GM21423 (cell line): ENCODE data around the gene PRKAR1A.
"Not testable (repeated sequence)": the region's sequence is repeated elsewhere in the genome, so short reads cannot be mapped to it uniquely, and the experiment has no call there.

ENCODE experiments used
- ATAC-seq: cut with Tn5 transposase; IDR thresholded peaks from one replicate; pipeline ENCODE4 v1.9.1; 2021; ENCODE audit warnings: mild to moderate bottlenecking, moderate library complexity; ENCODE audit not compliant: unreplicated experiment

Gene PRKAR1A

DNA sequence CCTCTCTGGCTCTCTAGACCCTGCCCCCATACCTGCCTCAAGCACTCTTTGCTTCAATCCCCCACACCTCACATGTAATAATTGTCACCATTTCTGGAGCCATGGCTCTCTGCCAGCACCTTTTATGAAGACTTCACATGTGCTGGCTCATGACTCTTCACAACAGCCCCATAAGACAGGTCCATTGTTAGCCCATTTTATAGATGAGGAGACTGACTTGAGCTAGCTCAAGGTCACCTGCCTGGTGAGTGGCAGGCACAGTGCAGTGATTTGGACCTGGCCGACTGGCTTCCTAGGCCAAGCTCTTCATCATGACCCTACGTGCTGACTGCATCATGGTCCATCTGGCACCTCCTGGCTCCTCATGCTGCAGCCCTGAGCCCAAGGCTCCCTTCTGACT lies 63.9 kb downstream of the PRKAR1A start:
- no peak for ATAC-seq

DNA sequence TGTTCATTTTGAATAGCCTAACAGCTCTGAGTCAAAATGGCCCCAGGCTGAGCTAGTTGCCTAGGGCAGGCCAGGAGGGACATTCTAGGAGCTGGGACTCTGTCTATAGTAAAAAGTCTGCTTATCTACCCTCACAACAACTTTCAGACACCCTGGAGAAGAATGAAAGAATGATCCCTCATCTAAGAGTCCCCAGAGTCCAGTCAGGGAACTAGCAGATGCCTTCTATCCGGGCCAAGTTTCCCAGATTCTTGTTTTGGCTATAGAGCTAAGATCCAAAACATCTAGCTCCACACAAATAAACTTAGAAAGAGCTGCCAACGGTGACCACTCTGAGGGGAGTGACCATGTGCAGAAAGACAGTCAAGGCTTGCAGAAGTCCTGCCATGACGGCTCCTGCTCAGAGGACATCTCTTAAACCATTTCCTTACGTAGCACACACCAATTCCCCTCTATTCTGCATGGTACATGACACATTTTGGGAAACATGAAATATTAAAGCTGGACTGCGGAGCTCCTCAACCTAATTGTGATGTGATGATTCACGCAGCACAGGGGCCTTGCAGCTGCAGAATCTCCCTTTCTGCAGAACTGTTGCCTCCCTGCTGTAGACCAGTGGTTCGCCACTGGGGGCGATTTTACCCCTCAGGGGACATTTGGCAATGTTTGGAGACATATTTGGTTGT lies 64.7 kb downstream of the PRKAR1A start:
- no peak for ATAC-seq

DNA sequence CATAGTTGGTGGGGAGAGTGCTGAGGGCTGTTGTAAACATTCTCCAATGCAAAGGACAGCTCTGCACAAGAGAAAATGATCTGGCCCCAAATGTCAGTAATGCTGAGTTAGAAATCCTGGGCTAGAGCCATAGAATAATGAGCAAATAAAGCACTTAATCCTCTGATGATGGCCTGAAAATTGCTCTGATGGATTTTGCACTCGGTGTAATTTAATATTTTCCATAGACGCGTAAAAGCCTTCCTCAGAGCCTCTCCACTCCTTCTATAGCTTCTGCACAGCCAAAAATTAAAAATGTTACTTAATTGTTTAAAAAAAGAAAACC lies 65.2 kb downstream of the PRKAR1A start:
- no peak for ATAC-seq

DNA sequence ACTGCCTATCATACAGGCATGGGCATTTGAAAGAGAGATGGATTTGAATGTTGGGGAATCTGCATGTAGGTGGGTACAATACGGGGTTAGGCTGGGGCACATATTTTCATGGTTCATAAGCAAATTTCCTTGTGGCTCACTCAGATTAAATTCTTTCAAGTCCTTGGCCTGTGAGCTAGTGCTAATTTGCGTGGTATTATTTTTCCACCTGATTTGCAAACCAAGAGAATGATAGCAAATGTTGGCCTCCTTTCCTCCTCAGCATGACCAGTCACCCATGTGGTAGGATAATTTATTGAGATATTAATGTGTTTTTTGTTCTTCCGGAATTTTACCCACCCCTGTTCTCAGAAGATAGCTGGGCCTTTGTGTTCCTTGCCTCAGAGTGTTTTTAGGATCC lies 66.0 kb downstream of the PRKAR1A start:
- no peak for ATAC-seq

DNA sequence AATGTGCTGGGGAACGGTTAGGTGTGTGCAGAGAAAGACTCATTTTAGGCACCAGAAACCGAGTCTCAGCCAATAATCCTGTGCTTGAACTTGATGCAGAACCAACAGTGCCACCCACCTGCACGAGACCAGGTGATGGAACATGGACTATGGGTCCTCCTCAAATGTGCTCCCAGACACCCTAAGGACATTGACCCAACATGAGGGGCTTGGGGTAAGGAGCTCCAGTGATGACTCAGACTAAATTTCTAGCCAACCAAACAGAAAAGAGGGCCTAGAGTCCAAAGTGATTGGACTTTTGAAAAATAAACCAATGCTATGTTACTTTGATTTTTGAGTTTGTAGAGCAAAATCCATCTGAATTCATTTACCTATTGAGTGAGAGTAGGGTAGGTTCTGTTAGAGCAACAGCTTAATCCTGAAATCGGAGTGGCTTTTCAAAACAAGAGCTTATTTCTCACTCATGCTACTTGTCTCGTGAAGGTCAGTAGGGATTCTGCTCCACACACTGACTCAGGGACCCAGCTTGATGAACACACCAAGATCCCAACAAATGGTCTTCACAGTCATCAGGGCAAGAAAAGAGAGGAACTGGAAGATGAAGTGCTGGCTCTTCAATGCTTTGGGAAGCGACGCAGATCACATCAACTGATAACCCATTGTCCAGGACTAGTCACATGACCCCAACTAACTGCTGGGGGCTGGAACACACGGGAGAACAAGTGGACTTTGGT lies 67.1 kb downstream of the PRKAR1A start:
- ATAC-seq: no peak

DNA sequence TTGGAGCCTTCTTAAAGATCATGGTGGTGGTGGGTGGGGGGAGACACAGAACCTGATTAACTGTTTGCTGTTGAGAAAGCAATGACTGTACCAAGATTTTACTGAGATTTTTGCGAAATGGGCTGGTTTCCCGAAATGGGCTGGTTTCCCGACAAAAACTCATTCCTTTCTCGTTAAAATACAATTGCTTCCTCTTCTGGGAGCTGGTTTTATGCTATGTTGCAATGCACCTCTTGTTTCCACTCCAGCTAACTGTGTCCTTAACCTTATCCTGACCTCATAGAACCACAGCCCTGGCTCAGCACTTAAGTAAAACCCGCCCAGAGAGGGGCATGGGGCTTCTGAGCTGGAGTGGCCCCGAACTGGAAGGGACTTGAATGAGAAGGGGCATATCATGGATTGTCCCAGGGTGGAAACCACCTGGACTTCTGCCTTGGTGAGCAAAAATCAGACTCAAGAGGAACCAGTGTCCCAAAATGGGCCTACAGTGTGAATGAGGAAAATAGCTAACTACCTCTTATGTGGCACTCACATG lies 68.1 kb downstream of the PRKAR1A start:
- ATAC-seq: no peak

DNA sequence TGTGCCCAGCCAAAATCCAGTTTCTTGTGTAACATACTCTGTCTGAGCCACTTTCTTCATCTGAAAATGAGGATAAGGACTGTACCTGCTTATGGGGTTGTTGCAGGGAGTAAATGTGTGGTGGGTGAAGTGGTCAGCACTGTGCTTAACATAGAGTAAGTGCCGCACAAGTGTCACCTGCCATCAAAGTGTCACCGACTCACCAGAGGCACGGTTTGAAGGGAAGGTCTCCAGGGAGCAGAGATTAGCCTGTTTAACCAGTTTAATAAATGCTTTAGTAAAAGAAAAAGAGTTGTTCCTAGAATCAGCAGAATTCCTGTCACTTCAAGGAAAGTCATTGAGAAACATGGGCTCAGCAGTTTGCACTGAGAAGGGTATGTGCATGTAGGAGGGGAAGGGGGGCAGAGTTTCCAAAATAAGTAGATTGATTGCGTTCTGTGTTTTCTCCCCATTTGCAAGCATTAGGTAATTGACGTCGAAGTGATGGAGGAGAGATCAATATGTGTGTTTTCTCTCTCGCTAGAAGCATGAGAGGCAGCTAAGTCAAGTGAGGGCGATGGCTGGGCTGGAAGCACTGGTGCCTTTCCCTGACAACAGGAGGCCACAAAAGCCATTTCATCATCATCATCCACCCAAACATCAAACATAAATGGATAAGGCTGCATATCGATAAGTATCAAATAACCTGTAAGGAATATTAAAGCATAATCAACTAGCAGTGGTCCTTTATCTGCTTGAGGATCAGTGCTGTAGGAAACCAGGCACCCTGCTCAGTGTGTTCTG lies 69.8 kb downstream of the PRKAR1A start:
- no peak for ATAC-seq

DNA sequence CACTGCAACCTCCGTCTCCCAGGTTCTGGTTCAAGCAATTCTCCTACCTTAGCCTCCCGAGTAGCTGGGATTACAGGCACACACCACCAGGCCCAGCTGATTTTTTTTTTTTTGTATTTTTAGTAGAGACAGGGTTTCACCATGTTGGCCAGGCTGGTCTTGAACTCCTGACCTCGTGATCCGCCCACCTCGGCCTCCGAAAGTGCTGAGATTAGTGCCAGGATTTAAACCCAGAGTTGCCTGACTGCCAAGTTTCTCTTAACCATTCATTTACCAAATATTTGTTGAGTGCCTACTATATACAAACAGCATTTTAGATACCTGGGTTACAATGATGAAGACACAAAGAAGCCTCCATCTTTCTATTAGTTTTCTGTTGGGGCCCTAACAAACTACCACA lies 70.6 kb downstream of the PRKAR1A start:
- not testable (repeated sequence) for ATAC-seq

DNA sequence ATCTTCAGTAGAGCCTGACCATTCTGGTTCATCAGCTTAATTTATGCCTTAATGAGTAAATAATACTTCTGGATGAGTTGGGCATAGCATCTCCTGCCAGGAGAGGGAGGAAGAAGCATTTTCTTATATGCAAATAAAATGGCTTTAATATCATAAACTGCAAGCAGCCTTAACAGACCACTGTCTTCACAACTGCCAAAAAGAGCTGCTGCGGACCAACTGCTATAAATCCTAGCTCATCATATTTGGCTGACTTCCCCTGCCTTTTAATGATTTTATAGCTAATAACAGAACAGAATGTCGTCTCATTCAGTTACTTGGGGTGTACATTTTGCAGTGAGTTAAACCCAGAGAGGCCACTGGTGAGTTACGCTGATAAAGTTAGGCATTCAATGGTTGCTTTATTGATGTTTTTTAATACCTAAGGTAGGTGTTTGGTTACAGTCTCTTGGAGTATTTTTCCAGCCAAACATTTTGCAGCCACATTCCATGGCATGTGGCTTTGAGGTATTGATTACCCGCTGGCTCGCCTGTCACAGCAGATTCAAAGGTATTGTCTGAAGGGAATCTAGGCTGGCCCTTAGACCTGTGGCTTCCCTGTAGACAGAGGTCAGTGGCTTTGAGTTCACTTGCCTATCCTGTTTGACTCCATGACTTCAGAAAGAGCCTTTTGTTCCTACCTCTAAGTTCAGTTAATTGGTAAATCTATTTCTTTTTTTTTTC lies 72.5 kb downstream of the PRKAR1A start:
- no peak for ATAC-seq

DNA sequence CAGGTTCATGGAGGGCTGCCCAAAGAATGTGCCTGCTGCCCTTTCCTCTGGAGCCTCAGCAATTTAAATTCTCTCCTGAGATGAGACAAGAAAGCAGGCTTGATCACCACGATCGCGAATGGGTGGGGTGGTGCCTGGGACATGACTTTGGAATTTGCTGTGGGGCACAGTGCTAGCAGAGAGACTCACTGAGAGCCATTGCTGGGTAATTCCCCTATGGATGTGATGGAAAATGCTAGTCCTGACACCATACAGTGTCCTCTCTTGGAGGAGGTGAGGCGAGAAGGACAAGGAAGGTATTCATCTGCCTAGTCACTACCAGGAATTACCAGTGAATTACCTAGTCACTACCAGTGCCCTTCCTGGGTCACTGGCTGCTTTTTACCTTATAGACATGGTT lies 73.4 kb downstream of the PRKAR1A start:
- ATAC-seq: no peak

DNA sequence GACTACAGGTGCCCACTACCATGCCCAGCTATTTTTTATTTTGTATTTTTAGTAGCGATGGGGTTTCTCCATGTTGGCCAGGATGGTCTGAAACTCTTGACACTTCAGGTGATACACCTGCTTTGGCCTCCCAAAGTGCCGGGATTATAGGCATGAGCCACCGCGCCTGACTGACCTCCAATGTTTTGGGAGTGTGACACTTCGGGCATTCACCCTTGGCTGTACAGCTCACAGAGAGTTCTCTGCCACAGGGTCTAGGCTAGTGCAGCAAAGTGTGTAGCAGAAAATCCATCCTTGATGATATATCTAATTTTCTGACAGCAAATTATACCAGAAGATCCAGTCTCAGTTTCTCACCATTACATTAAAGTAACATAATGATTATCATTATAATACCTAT lies 74.8 kb downstream of the PRKAR1A start:
- no peak for ATAC-seq

DNA sequence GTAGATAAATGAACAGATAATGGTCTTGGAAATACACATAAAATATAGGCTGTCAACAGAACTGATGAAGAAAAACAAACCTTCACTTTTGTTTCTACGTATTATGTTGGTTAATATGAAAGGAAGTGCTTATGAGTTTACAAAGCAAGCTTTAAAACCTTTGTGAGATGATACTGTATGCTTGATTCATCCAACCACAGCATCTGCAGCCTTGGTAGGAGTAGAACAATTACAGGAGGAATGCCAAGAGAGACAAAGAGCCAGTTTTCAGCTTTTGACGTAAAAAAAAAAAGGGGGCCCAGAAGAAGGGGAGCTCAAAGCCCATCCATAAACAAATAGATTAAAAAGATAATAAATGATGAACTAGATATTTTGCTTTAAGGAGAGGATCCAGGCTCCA lies 75.6 kb downstream of the PRKAR1A start:
- no peak for ATAC-seq

DNA sequence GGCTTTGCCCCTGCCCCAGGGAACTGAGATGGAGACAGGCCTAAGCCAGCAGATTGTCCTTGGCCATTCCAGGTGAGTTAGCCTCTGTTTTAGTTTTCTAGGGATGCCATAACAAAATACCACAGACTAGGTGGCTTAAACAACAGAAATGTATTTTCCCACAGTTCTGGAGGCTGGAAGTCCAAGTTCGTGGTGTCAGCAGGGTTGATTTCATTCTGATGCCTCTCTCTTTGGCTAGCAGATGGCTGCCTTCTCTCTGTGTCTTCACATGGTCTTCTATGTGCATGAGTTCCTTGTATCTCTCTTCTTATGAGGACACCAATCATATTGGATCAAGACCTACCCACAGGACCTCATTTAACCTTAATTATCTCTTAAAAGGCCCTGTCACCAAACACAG lies 76.1 kb downstream of the PRKAR1A start:
- no peak for ATAC-seq

DNA sequence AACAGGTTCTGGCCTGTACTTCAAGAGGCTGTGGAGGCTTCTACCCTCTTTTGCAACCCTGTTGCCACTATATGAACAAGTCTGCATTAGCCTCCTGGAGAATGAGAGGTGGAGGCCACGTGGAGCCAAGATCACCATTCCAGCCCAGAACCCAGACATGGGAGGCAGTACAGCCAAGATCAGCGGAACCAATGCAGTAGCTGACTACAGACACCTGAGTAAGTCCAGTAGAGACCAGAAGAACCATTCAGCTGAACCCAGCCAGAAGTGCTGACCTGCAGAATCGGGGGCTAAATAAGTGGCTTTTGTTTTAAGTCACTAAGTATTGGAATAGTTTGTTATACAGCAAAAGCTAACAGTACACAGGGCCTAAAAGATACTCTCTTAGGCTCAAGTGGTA lies 76.9 kb downstream of the PRKAR1A start:
- no peak for ATAC-seq

DNA sequence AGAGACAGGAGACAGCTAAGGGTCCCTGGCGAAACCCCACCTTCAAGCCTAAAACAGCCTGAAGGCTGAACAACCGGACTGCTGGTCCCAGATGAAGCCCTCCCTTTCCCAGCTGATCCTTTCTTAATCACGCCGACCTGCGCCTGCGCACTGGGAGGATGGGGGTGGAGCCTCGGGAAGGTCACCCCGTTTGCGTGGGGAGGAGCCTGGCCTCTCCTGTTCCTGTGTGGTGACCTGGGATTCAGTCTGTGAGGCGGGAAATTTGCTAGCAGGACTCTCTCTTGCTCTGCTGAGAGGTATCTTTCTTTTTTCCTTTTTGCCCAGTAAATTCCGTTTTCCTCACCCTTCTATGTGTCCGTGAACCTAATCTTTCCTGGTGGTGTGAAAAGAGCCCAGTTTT lies 79.4 kb downstream of the PRKAR1A start:
- no peak for ATAC-seq

DNA sequence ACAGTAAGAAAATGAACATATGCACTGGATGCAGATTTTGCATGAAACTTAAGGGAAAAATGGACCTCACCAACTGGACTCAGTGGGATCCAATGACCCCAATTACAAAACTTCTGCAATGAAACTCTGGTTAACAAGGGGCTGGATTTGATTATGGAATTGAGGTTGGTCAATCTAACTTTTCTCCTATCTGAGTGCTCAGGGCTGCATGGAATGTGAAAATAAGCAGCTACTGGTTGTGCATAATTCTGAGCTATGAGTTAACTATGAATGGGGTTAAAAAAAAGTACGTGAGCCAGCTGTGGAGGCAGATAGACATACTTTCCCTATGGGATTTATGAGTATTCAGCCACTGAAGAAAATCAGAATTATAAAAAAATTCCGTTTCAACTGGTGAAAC lies 79.8 kb downstream of the PRKAR1A start:
- no peak for ATAC-seq

DNA sequence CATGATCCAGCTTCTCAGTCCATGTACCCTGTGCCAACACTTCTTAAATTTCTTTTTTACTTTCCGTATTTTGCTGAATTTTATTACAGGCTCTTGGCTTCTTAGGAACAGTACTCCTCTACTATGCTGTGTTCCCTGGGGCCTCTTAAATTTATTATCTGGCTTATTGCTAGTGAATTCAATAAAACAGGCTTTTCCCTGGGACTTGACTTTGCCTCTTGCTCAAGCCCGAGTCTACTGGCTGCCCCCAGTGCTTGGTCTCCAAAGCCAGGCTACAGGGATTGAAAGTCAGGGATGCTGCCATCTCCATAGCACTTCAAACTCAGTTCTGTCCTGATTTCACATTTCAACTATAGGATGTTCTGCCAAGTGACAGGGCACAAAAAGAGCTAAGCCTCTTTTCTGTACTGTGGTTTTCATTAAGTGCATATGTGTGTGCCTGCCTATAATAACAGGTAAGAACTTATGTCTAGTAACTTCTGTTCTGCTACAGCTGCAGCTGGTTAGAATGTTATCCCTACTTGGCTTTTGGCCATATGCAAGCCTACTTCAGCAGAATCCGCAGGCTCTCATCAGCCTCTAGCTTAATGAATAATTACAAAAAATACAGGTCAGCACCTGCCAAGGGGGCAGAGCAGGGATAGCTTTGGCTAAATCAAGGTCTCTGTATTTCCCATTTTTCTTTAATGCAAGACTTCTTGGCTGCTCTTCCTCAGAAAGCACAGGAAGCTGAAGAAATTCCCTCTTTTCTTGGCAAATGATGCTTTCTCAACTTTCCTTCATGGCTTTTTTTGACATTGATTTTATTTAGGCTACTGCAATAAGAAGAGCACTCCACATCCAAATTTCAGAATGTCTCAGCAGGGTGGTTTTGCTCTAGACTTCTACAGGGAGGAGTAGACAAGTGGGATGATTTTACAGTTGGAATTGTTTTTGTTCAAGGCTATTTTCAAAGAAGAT lies 80.7 kb downstream of the PRKAR1A start:
- ATAC-seq: no peak

DNA sequence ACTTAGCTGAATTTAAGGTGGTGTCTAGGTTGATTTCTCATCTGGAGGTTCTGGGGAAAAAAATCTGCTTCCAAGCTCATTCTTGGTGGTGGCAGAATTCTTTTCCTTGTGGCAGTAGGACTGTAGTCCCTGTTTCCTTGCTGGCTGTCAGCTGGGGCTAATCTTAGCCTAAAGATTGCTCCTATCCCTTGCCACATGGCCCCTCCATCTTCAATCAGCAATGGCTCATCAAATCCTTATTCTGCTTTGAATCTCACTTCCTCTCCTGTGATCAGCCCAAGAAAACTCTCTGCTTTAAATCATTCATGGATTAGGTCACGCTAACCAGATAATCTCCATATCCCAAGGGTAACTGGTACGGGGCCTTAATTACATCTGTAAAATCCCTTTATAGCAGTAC lies 82.3 kb downstream of the PRKAR1A start:
- ATAC-seq: no peak

DNA sequence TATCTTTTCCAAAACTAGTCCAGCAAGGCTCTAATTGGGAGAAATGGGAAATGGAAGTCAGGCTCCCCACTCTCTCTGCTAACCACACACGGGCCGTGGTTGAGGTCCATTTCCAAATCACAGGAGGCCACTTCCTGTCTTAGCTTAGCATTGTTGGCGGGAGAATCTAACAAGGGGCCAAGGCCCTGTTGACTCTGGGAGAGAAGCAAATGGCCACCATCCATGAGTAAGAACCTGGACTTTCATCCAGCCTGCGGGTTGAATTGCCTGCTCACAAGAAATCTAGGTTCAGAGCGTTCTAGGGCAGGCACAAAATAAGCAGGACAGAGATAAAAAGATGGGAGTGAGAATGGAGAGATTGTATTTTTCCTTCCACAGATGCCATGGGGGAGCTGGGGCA lies 83.3 kb downstream of the PRKAR1A start:
- no peak for ATAC-seq

DNA sequence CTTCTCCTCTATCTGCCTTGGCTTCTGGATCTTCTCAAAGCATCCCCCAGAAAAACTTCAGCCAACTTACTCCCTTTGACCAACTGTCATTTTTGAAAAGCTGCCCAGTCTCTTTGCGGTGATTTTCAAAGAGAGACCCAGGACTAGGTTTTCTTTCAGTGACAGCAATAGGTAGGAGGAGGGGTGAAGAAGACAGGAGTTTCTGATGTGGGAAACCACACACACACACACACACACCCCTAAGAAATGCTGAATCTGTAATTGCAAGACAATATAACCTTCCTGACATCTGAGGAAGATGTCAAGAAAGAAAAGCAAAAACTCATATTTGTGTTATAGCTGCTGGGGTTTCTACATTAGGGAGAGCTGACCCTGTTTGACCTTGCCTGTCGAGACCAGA lies 83.8 kb downstream of the PRKAR1A start:
- no peak for ATAC-seq
